HG02981 (cell line): ENCODE results near the gene FANK1.

Experiments used
- ATAC-seq: cut with Tn5 transposase; IDR thresholded peaks from one replicate; pipeline ENCODE4 v1.9.1; 2021; ENCODE audit warnings: mild to moderate bottlenecking, moderate library complexity; ENCODE audit not compliant: unreplicated experiment

The FANK1 gene

GRCh38 chr10:126057494-126057893 lies 161.1 kb downstream of the FANK1 start:
- no peak for ATAC-seq

GRCh38 chr10:126058104-126058503 lies 161.7 kb downstream of the FANK1 start:
- ATAC-seq, result no peak

GRCh38 chr10:126058507-126058906 lies 162.1 kb downstream of the FANK1 start:
- no peak for ATAC-seq
